Measurements from ENCODE around the gene GLDN. TPM values are rescaled to one million over a fixed set of nuclear protein-coding genes. Genes with fewer than 3 reads are reported as not detected.
A peak's percentile ranks its signal among the peaks of the same experiment; 100 is the strongest.

The GLDN gene
- total RNA-seq, 1 experiment from 2014 or later = not detected

- no peak for DNase-seq (ENCODE audit: low read depth)
Measured at GRCh38 chr15:51322621-51323296, 18.7 kb upstream of the GLDN start.

GRCh38 chr15:51323749-51324148, 17.7 kb upstream of the GLDN start:
- DNase-seq (ENCODE audit: low read depth) = no peak

- DNase-seq (ENCODE audit: low read depth) = no peak
Measured at GRCh38 chr15:51325167-51325566, 16.3 kb upstream of the GLDN start.

GRCh38 chr15:51327081-51327480, 14.4 kb upstream of the GLDN start:
- no peak for DNase-seq (ENCODE audit: low read depth)

- no peak for DNase-seq (ENCODE audit: low read depth)
Measured at GRCh38 chr15:51328926-51329325, 12.5 kb upstream of the GLDN start.

GRCh38 chr15:51331141-51331540, 10.3 kb upstream of the GLDN start:
- peak; percentile 18 for DNase-seq (ENCODE audit: low read depth)

- DNase-seq (ENCODE audit: low read depth) = no peak
Measured at GRCh38 chr15:51332206-51333147, 9.0 kb upstream of the GLDN start.

GRCh38 chr15:51333571-51333970, 7.9 kb upstream of the GLDN start:
- no peak for DNase-seq (ENCODE audit: low read depth)

GRCh38 chr15:51334011-51334451, 7.4 kb upstream of the GLDN start:
- DNase-seq (ENCODE audit: low read depth) = no peak

GRCh38 chr15:51335087-51335486, 6.4 kb upstream of the GLDN start:
- no peak for DNase-seq (ENCODE audit: low read depth)

- DNase-seq (ENCODE audit: low read depth) = no peak
Measured at GRCh38 chr15:51335538-51336410, 5.7 kb upstream of the GLDN start.

GRCh38 chr15:51338496-51338895, 3.0 kb upstream of the GLDN start, which contains the start of gene CYP19A1:
CYP19A1 (minus strand) TSS chr15:51338596; CDS start chr15:51242912, 95,684 bp downstream.
- DNase-seq (ENCODE audit: low read depth) = no peak

GRCh38 chr15:51342227-51342999, 958 bp downstream of the GLDN start:
- DNase-seq (ENCODE audit: low read depth) = no peak

GRCh38 chr15:51343466-51343865, 2.0 kb downstream of the GLDN start:
- no peak for DNase-seq (ENCODE audit: low read depth)

- DNase-seq (ENCODE audit: low read depth) = no peak
Measured at GRCh38 chr15:51346136-51346535, 4.7 kb downstream of the GLDN start.

GRCh38 chr15:51348688-51349087, 7.2 kb downstream of the GLDN start:
- no peak for DNase-seq (ENCODE audit: low read depth)

- no peak for DNase-seq (ENCODE audit: low read depth)
Measured at GRCh38 chr15:51349156-51349844, 7.8 kb downstream of the GLDN start.

- no peak for DNase-seq (ENCODE audit: low read depth)
Measured at GRCh38 chr15:51350723-51351122, 9.3 kb downstream of the GLDN start.

- DNase-seq (ENCODE audit: low read depth) = no peak
Measured at GRCh38 chr15:51353976-51354375, 12.5 kb downstream of the GLDN start.

- no peak for DNase-seq (ENCODE audit: low read depth)
Measured at GRCh38 chr15:51355096-51355495, 13.6 kb downstream of the GLDN start.
